Stimulated activated CD8-positive, alpha-beta memory T cell treated with anti-CD3 and anti-CD28 coated beads, Interleukin-7, amount 100 ng/mL, for 1 hour (primary cell): Measurements from ENCODE around the gene ZNF277.

Source experiments
- DNase-seq, 2 donors: peaks; one replicate each; pipeline ENCODE4 v3.0.0-alpha.2; 2020; ENCODE audit warnings: low read depth in 2 of 2

Gene ZNF277, protein sequence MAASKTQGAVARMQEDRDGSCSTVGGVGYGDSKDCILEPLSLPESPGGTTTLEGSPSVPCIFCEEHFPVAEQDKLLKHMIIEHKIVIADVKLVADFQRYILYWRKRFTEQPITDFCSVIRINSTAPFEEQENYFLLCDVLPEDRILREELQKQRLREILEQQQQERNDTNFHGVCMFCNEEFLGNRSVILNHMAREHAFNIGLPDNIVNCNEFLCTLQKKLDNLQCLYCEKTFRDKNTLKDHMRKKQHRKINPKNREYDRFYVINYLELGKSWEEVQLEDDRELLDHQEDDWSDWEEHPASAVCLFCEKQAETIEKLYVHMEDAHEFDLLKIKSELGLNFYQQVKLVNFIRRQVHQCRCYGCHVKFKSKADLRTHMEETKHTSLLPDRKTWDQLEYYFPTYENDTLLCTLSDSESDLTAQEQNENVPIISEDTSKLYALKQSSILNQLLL

DNA sequence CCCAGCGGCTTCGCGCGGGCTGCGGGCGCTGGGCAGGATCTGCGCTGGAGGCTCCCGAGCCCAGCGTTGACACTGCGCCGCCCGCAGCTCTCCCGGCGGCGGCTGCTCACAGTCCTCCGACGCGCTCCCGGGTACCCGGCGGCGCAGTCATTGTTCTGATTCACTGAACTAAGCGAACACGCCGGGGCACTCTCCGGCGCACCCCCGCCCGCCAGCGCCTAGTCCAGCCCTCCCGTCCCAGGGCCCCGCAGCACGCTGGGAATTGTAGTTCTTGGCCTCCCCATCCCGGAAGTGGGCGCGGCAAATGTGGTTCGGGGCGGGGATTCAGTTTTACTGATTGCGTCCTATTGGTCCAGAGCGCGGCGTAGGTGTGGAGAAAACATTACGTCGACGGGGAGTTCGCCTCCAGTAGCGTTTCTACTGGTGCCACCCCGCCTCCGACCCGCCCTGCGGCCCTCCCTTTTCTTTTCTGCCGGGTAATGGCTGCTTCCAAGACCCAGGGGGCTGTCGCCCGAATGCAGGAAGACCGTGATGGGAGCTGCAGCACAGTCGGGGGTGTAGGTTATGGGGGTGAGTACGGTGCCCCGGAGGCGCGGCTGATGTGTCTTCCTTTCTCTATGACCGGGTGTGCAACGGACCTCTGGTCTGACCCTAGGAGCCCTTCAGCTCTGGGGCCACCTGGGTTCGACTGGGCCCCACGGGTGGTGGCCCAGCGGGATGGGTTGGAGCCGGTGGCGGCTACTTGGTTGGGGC, at the start of gene ZNF277, which contains the start of gene DOCK4:
ZNF277 (plus strand) TSS at position 458 of the 753 bp plus-strand sequence; CDS start at position 480, 22 bp downstream.
DOCK4 (minus strand) TSS at position 162 of the 753 bp plus-strand sequence. CDS start 261 bp downstream, outside the sequence.
- peak; percentile 100 for DNase-seq

DNA sequence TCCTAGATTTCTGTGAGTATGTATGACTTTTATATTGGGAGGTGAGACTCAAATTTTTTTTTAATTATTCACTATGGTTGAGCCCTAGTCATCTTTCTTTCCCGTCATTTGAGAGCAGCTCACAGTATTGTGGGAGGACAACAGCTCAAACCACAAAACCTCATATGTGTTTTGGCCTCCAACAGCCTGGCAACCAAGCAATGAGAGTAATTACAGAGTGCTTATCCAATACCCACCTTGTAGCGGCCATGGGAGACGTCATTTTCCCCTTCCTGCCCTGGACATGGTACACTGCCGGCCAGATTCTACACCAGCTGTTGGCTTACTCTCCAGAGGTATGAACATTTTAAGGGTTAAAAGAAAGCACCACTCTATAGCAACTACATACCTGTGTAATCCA, 49.4 kb upstream of the ZNF277 start:
- DNase-seq = no peak

DNA sequence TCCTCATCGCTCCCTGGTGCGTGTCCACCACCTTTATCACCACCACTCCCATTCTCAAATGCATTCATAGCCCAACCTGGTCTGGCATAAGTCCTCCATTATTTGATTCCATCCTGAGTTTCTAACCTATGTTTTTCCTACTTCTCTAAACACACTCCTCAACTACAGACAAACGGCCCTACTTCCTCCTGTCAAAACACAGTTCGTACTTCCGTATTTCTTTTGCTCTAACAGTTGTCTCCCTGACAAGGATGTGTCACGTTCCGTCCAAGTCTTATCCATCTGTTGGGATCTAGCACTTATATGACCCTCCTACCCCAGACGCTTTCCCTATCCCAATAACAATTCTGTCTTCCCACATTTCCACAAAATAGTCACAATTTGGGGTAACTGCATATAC, 47.1 kb upstream of the ZNF277 start:
- DNase-seq = no peak

DNA sequence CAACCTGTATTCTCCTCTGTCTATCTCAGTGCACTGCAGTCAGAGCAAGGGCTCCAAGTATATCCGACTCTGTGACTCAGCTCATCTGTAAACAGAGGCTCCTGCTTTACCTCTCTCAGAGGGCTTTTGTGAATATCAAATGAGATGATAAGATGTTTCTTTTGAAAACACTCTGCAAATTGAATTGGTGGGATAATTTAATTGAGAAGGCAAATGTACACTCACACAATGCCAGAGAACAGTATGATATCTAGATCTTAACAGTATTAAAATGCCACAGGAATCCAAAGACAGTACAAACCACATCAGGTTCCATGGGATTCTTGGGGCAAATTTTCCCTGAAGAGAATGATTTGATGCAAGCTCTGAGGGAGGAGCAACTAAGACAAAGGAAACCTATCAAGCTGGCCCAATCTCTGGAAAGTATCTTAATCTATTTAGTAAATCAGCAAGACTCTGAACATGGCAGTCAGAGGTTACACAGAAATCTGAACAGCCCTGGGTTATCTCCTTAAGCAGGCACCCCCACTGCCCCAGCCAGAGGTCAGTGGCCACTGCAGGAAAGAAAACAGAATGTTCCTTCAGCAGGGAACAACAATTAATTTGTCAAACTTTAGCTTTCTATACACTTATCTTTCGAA, 46.2 kb upstream of the ZNF277 start:
- no peak for DNase-seq

DNA sequence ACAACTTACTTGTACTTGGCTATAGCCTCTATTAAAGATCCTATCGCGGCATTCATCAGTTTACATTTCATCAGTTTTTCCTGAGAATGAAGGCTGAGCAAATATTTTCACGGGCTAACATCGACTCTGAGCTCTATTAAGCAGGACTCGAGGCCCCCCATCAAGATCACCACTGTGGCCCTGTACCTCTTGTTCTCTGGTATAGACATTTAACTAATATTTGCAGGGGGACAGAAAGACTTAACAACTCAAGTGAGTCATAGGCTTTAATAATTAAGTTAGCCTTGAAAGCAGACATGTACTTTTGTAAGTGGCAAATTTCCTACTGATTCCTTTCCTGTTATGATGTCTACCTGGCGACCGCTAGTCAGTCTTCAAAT, 45.7 kb upstream of the ZNF277 start:
- no peak for DNase-seq

DNA sequence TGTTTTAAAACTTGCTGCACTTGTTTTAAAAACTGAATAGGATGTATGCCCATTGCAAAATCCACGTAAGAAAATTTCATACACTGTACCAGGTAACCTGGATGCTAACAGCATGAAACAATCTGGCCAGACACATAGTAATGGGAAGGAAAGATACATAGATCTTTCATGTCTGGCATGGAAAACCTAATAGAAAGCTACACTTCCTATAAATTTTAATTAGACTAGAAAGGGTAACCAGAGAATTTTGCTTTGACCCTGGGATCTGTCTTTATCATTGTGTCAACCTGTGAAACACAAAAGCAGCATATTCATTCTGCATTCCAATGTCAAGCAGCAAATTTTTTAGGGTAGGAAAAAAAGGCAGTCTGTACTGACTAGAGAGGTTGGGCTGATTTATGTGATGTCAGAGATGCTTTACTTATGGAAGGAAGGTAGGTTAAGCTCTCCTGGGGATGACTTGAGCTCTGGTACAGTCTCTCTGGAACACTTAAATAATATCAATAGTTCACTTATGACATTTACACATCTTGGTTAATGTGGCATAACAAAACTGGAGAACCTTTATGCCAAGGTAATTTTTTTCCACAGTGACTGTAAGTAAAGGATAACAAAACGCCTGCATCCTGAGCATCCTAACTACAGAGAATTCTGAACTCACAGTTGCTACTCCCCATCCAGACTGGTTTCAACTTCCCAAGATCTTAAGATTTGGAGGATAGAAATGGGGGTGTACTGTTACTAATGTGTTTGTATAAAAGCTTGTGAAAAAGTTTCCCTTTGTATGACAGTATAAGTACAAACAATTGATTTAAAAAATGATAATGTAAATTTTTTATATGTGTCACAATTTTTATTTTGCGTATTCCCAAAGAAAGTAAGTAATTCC, 45.0 kb upstream of the ZNF277 start:
- DNase-seq = no peak

DNA sequence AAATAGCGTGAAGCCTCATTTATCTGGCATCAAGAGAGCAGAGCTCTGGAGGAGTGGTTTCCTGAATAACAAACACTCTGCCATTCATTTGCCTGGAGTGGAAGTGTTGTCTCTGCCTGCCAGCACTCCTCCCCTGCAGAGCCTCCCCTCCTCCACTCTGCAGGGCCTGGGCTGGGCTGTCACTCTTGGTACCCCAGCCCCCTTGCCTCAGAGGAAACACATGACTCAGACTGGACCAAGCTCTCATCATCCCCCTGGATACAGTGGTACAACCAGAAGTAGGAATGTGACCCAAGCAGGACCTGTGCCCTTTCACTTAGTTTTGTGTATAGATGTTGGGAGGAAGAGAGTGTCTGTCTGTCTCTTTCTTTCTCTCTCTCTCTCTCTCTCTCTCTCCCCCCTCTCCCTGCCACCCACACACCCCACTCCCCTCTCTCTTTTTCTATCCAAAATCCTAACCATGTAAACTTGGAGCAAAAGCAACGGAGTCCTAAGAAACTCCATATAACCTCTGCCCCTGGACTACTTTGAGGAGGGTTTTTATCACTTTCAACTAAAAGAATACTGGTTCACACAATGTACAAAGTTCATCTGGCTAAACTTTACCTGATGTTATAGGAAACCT, 44.2 kb upstream of the ZNF277 start:
- no peak for DNase-seq

DNA sequence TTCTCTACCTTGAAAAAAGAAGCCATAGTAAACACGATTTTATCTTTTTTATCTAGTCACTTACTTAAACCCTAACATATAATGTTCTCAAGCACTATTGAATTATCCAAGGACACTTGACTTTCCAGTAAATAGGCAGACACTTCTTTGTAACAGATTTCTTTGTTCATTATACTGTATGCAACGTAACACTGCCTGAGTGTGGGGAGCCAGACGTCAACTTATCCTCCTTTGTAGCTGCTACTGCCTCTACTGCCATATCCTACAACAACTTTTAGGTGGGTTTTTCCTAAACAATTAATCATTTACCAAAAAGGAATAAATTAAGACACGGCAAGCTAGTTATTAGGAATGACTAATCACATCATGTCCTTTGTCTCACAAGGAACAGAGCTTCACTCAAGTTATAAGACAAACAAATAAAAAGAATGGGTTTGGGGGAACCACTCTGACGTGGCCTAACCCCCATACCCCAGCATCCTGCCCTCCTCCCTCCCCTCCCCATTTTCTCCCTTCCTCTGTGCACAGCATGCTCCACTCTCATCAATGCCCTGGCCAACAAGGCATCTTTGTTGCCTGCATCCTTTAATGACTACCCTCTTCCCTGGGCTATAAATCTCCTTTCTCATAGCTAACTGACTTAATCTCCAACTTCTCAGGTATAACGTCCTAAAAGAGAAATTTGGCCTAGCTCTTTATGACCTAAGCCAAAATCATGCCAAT, 43.5 kb upstream of the ZNF277 start:
- DNase-seq = no peak

DNA sequence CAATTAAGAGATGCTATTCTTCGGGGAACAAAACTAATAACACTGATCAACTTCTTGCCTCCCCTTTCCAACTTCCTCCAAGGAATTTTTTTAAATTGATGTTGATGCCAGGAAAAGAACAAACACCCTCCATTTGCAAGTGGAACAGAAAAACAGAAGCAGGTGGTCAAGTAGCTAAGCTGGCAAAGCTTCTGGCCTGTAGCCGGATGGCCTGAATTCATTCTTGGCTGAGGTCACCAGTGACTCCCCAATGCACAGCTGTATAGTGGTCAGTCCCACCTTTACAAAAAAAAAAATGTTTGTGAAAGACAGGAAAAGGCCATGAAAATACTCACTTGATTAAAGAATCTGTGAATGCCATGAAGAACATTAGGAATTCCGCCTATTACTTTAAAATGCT, 39.3 kb upstream of the ZNF277 start:
- no peak for DNase-seq

DNA sequence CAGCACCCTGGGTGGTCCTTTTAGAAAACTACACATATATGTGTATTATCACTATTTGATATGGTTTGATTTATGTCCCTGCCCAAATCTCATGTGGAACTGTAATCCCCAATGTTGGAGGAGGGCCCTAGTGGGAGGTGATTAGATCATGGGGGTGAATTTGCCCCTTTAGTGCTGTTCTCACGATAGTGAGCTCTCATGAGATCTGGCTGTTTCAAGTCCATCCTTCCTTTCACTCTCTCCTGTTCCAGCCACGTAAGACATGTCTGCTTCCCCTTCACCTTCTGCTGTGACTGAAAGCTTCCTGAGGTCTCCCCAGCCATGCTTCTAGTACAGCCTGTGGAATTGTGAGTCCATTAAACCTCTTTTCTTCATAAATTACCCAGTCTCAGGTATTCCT, 37.6 kb upstream of the ZNF277 start:
- DNase-seq = no peak

DNA sequence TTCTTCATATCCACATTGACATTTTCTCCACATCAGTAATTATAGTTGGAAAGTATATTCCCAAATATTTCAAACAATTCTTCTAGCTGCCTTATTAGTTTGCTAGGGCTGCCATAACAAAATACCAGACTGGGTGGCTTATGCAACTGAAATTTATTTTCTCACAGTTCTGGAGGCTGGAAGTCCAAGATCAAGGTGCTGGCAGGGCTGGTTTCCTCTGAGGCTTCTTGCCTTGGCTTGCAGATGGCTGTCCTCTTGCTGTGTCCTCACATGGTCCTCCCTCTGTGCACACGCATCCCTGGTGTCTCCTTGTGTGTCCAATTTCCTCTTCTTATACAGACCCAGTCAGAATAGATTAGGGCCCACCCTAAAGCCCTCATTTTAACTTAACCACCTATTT, 34.8 kb upstream of the ZNF277 start:
- DNase-seq = no peak

DNA sequence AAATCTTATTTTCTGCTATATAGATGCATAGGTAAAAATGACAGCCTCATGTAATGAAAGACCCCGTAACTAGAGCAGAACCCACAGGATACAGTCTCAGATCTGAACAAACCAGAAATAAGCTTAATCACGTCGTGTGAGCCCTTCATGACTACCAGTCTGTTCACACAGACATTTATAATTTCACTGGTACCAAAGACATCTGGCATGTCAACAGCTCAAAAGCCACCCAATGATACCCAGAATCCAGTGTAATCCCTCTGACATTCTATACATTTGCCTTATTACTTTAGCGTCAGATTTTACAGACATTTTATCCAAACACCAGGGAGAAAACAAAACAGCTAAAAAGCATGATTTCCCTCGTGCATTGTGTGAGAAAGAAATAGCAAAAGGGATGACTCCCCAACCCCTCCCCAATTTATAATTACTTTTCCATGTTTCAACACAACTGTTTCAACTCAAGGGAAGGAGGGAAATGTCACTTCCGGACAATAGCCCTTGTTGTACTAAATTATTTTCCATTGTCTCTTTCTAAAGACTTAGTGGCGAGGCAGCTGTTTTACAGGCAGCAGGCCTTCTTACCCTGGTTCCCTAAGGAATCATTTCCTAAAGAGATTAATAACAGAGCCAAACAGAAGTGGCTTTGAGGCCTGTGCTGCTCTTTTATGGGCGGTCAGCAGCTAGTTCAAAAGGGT, 33.5 kb upstream of the ZNF277 start:
- no peak for DNase-seq

DNA sequence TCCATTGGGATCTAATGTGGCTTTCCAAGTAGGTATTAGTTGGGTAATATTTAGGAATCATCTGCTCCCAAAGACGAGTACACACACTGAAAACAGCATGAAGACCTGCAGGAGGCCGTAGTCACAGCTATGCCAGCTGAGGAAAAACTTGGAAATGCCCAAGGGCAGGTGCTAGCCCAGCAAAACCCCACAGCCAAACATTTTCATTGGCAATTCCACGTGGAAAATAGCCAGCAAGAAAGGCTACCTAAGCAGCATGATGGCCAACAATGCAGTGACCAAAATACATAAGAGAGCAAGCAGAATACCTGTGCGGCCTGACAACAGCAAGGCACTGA, 33.0 kb upstream of the ZNF277 start:
- no peak for DNase-seq

DNA sequence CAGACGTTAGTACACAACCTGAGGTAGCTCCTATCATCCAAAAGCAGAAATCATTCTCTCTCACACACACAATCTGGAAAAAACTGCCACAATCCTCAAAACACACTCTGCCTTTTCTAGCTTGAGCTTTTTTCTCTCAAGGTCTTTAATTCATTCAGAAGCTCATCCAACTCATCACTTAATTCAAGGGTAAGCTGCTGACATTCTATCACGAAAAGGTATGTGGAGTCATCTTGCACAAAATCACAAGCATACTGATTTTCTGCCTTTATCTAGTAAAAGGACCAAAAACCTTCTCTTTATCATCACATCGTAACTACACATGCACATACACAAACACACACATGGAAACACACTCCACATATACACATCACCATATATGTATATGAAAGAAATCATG, 32.3 kb upstream of the ZNF277 start:
- no peak for DNase-seq

DNA sequence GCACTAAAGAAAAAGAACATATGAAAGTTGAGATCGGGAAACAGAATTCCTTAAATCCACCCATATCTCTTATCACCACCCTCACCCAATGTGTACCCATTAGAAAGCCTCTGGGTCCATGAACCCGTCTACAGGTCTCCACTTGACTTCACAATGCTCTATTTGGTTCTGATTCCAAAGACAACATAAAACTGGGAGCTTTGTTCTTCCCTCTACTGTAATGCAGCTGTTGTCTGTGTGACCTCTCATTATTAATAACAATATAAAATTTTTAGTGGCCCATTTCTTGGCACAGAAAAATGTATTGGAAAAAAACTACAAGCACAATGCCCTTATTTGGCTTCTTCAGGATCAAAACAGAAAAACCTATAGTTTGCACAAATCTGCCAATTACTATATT, 30.3 kb upstream of the ZNF277 start:
- DNase-seq = no peak

DNA sequence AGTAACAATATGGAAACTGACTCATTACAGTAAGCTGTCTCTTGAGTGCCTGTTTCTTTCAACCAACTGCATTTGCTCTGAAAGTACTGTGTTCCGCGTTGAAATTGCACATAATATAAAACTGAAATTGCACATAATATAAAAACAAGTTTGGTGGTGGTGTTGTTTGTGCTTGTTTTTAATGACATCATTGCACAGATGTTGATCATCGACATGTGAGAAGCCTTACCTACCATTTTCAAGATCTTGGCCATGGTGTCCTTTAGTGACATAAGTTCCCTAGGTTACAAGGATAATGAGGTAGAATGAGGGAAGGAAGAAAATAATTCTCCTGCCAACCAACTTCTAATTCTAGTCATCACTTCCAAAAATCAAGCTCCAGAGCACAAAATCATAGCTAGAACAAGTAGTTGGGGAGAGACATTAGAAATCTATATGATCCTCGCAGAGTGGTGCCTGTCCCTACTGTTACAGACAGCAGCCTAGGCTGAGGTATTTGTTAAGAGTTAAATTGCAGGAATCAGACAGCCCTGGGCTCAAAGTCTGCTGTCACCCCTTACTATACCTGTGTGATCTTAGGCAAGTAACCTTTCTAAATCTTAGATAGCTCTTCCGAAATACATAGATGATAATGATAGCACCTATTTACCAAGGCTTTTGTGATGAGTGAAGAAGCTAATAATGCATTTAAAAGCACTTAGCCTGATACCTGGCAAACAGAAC, 29.6 kb upstream of the ZNF277 start:
- no peak for DNase-seq

DNA sequence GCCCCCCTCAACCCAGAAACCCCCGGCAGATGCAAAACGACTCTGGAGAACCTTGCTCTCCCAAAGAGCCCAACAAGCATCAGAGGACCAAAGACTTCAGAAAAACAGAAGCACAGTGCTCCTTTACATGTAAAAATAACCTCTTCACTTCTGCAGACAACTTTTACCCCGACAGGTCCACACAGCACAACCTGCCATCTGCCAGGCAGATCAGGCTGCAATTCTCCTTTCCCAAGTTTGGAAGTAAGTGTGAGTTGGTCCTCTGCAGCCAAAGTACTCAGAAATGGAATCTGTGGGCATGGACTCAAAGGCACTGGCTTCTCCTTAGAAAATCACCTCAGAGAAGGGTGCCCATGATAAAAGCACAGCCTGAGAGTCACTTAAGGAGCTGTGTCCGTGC, 26.3 kb upstream of the ZNF277 start:
- DNase-seq = no peak

DNA sequence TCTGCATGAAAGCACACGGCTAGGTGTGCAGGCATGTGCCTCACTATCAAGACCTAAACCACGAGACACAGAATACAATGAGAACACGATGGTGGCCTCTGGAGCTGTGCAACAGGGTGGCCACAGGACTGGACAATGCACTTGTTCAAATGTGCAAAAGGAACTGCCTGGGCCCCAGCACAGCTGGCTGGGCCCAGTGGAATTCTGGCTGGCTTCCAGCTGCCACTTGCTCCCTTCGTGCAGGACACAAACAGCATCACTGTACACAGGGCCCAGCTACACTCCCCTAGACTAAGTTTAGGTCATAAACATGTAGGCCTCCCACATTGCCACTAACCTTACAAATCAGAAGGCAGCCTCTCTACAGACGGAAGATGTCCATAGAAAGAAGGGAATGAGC, 23.7 kb upstream of the ZNF277 start:
- no peak for DNase-seq

DNA sequence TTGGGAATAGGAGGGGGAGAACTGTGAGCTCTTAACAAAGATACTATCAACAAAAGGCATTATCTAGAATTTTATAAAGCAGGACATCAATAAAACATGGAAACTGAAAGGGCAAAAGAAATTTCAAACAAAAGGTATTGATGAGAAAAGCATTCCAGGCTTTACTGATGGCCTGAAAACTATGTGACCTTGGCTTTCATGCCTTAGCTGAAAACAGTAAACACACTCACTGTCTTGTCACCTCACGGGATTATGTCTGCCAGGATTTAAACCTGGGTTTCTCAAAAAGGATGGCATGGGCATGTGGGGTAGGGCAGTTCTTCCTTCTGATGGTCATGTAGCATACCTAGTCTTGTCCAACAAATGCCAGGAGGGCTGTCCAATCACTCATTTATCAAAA, 23.2 kb upstream of the ZNF277 start:
- no peak for DNase-seq
